SJSA1 (cell line): ENCODE results near the gene RNF7. TPM values are rescaled to one million over a fixed set of nuclear protein-coding genes. Genes with fewer than 3 reads are reported as not detected.
A peak's percentile ranks its signal among the peaks of the same experiment; 100 is the strongest.
"Not testable (repeated sequence)": the region's sequence is repeated elsewhere in the genome, so short reads cannot be mapped to it uniquely, and the experiment has no call there.

Source experiments
- DNase-seq, 2 experiments: peaks; one replicate each; pipeline ENCODE4 v3.0.0-alpha.2; 2015 to 2020; ENCODE audit warnings: low spot score in 2 of 2, low read depth in 1 of 2
- H3K27ac ChIP-seq: fragments of 250-450 bp; sonication (Bioruptor Pico); 2 replicates; pipeline ENCODE4 v1.5.1; 2020; ENCODE audit warnings: mild to moderate bottlenecking, moderate library complexity
- H3K27me3 ChIP-seq: fragments of 250-450 bp; sonication (Bioruptor Pico); replicated peaks from 2 replicates; pipeline ENCODE4 v1.5.1; 2020; ENCODE audit warnings: mild to moderate bottlenecking, moderate library complexity
- H3K36me3 ChIP-seq: fragments of 250-450 bp; sonication (Bioruptor Pico); 2 replicates; pipeline ENCODE4 v1.5.1; 2020; ENCODE audit warnings: mild to moderate bottlenecking
- H3K4me1 ChIP-seq: fragments of 250-450 bp; sonication (Bioruptor Pico); replicated peaks from 2 replicates; pipeline ENCODE4 v1.6.1; 2021; ENCODE audit warnings: mild to moderate bottlenecking
- H3K4me3 ChIP-seq: fragments of 250-450 bp; sonication (Bioruptor Pico); 2 replicates; pipeline ENCODE4 v1.5.1; 2020; ENCODE audit warnings: mild to moderate bottlenecking
- H3K9me3 ChIP-seq: fragments of 250-450 bp; sonication (Bioruptor Pico); replicated peaks from 2 replicates; pipeline ENCODE4 v1.5.1; 2020; ENCODE audit warnings: mild to moderate bottlenecking
- total RNA-seq: library from RNA; depleted of rRNA; stranded (reverse); fragments of >200 nt; shearing (Covaris generic); gene quantifications from 2 replicates; pipeline ENCODE4 v1.2.3, GENCODE V29; 2014; rRNA removed

Gene RNF7
- total RNA-seq: 135 and 150 TPM in 2 replicates

DNA sequence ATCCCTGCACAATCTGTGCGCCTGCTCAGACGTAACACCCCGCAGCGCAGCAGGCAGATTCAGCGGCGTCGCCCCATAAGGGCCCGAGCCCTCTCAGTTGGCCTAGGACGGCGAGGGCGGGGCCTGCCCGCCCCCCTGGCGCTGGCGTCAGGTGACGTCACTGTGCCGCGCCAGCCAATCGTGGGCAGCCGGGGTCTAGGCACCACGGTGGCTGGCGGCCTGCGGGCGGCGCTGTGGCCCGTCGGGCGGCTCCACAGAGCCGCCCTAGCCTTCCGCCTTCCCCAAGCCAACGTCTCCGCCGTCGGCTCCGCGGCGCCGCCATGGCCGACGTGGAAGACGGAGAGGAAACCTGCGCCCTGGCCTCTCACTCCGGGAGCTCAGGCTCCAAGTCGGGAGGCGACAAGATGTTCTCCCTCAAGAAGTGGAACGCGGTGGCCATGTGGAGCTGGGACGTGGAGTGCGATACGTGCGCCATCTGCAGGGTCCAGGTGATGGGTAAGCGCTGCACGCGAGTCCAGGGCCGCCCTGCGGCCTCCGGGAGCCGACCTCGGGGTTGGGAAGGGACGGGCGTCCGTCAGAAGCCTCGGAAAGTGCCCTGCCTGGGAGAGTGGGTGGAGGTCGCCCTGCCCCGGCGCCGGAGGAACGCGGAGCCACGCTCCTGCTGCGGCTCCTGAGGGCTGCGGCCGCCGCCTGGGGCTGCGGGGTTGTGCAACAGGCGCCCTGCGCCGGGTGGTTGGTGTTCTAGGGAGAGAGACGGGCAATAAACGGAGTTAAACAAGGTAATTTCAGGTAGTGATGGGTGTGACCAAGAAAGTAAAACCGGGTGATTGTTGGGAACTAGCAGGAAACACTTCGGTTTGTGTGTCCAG, at the start of gene RNF7:
RNF7 (plus strand) TSS at position 277 of the 869 bp plus-strand sequence; CDS start at position 321, 44 bp downstream.
- DNase-seq: peak; percentile 93 to 97
- Histone ChIP-seq H3K27me3 (no peaks in the 10 kb centered on the region), H3K4me3 (peak within 1 kb of the TSS; percentile 83), H3K9me3 (no peaks in the 10 kb centered on the region), H3K27ac (peak within 1 kb of the TSS; percentile 67), H3K36me3 (peaks cover 36% of the 10 kb centered on the region), H3K4me1 (peaks cover 26% of the 10 kb centered on the region)

DNA sequence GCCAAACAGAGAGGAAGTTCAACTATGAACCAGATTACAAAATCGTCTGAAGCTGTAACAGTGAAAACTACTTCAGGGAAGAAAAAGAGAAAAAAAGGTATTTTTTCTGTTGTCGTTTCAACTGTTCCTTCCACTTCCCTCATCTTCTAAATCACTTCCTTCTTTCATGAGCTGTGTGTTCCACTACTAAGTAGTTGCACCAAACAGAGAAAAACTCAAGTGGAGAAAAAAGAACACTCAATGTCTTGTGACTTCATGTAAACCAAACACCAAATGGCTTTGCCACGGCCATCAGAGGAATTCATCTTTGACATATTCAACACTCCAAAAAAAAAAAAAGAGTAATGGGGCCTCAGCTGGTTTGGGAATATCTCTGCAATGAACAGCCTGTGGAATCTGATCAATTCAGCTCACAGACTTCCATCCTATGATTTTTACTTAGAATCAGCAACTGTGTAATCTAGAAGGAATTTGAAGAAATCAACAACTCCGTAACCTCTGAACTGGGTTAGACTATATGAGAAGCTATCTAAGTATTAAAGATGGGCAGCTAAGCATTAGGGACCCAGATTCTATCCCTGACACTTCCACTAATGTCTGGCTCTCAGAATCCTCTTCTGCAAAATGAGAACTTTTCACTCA, 47.5 kb upstream of the RNF7 start:
- H3K4me3 ChIP-seq: no peak overlapping the region
- no peaks in the 10 kb centered on the region for H3K27me3 ChIP-seq
- H3K36me3 ChIP-seq: no peaks in the 10 kb centered on the region
- no peak overlapping the region for H3K27ac ChIP-seq
- H3K4me1 ChIP-seq: peaks cover 16% of the 10 kb centered on the region
- no peak for DNase-seq
- H3K9me3 ChIP-seq: no peaks in the 10 kb centered on the region

DNA sequence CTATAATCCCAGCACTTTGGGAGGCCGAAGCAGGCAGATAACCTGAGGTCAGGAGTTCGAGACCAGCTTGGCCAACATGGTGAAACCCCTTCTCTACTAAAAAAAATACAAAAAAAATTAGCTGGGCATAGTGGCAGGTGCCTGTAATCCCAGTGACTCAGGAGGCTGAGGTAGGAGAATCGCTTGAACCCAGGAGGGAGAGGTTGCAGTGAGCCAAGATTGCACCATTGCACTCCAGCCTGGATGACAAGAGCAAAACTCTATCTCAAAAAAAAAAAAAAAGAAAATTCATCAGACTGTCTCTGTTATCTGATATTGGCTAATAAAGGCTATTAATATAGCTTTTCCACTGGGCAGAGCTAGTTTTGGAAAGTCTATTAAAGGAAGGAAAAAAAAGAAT, 46.6 kb upstream of the RNF7 start:
- H3K9me3 ChIP-seq, H3K36me3 ChIP-seq, H3K4me3 ChIP-seq, H3K27ac ChIP-seq, H3K27me3 ChIP-seq, DNase-seq: not testable (repeated sequence)
- H3K4me1 ChIP-seq: peaks cover 19% of the 10 kb centered on the region

DNA sequence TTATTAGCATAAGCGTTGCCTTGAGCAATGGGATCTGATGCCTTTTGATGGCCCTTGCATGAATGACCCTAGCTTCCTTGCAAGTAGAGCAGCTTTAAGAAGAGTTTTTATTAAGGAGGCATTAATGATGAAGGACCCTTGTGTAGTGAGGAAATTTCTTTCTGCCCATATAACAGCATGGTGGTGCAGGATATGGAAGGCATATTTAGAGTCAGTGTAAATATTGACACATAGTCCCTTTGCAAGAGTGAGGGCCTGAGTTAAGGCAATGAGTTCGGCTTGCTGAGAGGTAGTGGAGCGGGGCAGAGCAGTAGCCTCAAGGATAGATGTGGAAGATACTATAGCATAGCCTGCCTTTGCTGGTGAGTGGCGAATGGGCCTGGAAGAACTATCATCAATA, 45.1 kb upstream of the RNF7 start:
- not testable (repeated sequence) for H3K9me3 ChIP-seq

DNA sequence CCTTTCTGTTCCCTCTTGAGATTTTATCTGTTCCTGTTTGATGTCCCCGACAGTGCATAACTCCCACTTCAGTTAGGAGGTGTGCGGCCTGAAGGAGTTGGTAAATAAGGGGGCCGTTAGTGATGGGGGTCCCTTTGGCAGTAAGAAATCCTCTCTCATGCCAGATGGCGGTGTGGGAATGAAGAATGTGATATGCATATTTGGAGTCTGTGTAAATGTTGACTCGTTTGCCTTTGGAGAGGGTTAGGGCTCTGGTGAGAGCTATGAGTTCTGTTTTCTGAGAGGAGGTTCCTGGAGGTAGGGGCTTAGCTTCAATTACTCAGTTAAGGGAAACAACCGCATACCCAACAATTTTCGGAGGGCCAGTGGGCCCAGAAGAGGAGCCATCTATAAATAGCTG, 38.8 kb upstream of the RNF7 start:
- Histone ChIP-seq H3K4me3 (no peak overlapping the region), H3K27ac (no peak overlapping the region), H3K4me1 (peaks cover 22% of the 10 kb centered on the region), H3K36me3 (no peaks in the 10 kb centered on the region), H3K9me3 (no peaks in the 10 kb centered on the region), H3K27me3 (no peaks in the 10 kb centered on the region)
- DNase-seq: no peak

More for the DNA sequence above, 45.1 kb upstream of the RNF7 start:
- not testable (repeated sequence) for H3K36me3 ChIP-seq, DNase-seq, H3K4me3 ChIP-seq, H3K27me3 ChIP-seq, H3K27ac ChIP-seq
- peaks cover 22% of the 10 kb centered on the region for H3K4me1 ChIP-seq

DNA sequence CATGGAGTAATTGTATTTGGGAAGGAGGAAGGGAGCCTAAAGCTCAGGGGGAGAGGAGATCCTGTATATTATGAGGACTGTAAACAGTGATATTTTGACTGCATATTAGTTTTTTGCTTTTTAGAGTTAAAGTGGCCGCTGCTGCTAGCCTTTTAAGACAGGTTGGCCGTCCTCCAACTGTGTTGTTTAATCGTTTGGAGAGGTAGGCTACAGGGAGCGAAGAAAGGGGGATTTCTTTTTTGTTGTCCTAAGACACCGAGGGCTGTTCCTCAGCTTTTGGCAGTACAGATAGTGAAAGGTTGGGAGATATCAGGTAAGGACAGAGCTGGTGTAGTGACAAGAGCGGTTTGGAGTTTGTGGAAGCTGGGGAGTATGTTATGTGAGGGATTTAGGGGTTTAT, 38.2 kb upstream of the RNF7 start:
- no peaks in the 10 kb centered on the region for H3K9me3 ChIP-seq
- no peak overlapping the region for H3K4me3 ChIP-seq
- peaks cover 22% of the 10 kb centered on the region for H3K4me1 ChIP-seq
- H3K27me3 ChIP-seq: no peaks in the 10 kb centered on the region
- H3K36me3 ChIP-seq: no peaks in the 10 kb centered on the region
- H3K27ac ChIP-seq: no peak overlapping the region
- no peak for DNase-seq

DNA sequence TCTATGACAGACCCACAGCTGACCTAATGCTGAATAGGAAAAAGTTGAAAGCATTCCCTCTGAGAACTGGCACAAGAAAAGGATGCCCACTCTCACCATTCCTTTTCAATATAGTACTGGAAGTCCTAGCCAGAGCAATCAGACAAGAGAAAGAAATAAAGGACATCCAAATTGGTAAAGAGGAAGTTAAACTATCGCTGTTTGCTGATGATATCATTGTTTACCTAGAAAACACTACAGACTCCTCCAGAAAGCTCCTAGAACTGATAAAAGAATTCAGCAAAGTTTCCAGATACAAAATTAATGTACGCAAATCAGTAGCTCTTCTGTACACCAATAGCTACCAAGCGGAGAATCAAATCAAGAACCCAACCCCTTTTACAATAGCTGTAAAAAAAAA, 34.7 kb upstream of the RNF7 start:
- H3K27me3 ChIP-seq, H3K36me3 ChIP-seq, DNase-seq, H3K27ac ChIP-seq, H3K9me3 ChIP-seq, H3K4me3 ChIP-seq: not testable (repeated sequence)
- peaks cover 22% of the 10 kb centered on the region for H3K4me1 ChIP-seq

DNA sequence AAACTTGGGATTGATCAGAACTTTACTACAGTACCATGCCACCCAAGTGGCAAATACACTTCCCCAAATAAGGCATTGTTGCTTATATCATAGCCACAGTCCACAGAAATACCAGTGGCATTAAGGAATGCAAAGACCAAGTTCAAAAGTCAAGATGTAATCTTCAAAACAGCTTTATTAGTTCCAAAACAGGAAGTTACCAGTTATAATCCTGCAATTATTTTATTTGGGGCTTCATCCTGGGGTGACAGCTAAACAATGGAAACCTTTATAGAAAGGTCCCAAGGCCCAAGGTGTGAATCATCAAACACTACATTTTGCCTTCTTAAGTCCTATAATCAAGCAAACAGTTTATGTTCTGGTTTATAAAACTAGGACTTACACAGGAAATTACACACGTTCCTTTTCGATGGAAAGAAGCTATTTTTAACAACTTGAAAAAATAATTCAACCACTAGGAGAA, 30.3 kb upstream of the RNF7 start:
- H3K9me3 ChIP-seq: no peaks in the 10 kb centered on the region
- no peaks in the 10 kb centered on the region for H3K27me3 ChIP-seq
- DNase-seq: peak; percentile 67 to 92
- no peak overlapping the region for H3K4me3 ChIP-seq
- peaks cover 51% of the 10 kb centered on the region for H3K4me1 ChIP-seq
- H3K36me3 ChIP-seq: no peaks in the 10 kb centered on the region
- H3K27ac ChIP-seq: peak overlapping the region; percentile 73

DNA sequence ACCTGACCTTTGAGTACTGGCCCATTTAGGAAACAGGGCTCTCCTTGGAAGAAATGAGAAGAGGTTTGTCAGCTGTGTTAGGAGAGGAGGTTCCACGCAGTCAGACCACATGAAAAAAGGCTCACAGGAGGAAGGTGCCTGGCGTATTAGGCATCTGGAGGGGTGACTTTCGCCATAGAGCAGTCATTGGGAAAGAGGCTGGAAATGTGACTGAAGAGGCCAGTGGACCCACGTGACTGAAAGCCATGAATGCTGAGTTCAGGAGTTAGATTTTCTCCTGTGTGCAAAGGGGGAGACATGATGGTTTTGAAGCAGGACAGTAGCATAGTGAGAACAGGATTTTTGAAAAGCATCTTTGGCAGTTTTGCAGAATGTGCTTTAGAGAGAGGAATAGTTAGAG, 29.7 kb upstream of the RNF7 start:
- peak overlapping the region; percentile 73 for H3K27ac ChIP-seq
- peaks cover 51% of the 10 kb centered on the region for H3K4me1 ChIP-seq
- H3K9me3 ChIP-seq: no peaks in the 10 kb centered on the region
- no peaks in the 10 kb centered on the region for H3K27me3 ChIP-seq
- DNase-seq: no peak
- no peaks in the 10 kb centered on the region for H3K36me3 ChIP-seq
- no peak overlapping the region for H3K4me3 ChIP-seq

DNA sequence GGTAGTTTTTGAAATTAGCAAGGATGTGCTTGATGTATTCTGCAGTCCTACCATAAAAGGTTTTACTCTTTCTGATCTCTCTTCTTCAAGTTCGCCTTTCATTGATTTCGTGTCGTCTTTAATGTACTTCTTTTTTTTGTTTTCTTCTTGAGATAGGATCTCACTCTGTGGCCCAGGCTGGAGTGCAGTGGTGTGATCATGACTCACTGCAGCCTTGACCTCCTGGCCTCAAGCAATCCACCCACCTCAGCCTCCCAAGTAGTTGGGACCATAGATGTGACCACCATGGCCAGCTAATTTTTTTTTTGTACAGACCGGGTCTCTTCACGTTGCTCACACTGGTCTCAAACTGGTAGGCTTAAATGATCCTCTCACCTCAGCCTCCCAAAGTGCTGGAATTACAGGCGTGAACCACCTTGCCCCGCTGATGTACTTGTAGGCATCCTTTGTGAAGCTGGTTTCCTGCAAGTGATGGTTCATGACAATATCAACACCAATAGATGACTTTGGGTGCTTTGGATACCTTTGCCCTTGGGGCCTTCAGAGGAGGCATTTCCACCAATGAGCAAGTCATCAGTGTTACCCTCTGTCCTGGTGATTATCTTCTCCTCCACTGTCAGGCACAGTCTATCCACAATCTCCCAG, 28.9 kb upstream of the RNF7 start:
- H3K27me3 ChIP-seq: no peaks in the 10 kb centered on the region
- peak in 1 of 2 experiments; percentile 28 for DNase-seq

DNA sequence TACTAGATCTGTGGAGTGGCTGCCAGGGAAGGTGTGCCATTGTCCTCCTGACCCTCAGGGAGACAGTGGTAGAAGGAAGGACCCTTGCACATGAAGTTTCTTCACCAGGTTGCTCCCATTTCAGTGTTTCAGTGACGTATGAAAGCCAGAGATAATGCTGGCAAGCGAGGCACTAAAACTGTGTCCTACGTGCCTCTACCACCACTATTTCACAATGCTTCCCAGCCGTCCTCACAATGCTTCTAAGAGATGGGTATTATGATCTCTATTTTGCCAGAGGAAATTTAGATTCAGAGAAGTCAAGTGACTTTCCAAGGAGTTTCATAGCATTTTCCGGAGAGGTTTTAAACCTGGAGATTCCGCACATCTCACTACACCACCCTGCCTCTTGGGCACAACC, 28.0 kb upstream of the RNF7 start:
- H3K9me3 ChIP-seq: no peaks in the 10 kb centered on the region
- H3K4me1 ChIP-seq: peaks cover 51% of the 10 kb centered on the region
- peak overlapping the region; percentile 6; the same call in 1 of the 2 replicates for H3K27ac ChIP-seq
- no peaks in the 10 kb centered on the region for H3K36me3 ChIP-seq
- H3K4me3 ChIP-seq: no peak overlapping the region
- H3K27me3 ChIP-seq: no peaks in the 10 kb centered on the region
- no peak for DNase-seq

More for the DNA sequence above, 28.9 kb upstream of the RNF7 start:
- Histone ChIP-seq H3K9me3 (no peaks in the 10 kb centered on the region), H3K27ac (peak overlapping the region; percentile 73), H3K4me1 (peaks cover 51% of the 10 kb centered on the region), H3K4me3 (no peak overlapping the region), H3K36me3 (no peaks in the 10 kb centered on the region)

DNA sequence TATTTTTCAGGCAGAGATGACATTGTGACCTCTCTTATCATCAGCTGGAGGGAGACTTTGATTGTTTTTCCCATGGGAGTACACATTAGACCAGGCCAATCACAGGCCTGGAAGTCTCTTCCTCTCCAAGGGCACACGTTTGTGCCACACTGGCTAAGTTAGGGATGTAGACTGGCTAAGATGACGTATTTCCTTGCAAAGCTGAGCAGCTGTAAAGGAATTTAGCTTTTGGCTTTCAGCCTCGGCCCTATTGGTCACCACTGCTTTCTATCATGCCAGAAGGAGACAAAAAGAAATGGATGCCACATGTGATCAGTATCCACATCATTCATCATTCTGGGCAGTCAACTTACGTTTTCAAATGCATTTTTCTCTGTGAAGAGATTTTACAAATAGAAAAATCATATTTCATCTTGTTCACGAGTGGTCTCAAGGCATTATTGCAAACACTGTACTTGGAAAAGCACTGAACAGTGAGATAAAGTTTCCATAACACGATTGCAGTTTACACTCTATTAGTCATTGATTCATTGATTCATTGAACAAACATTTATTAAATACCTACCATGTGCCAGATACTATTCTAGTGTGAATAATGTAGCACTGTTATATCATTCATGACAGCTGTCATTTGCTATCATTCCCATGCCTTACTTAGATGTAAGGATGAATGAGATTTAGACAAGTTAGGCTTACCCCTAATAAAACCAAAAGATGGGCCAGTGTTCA, 27.0 kb upstream of the RNF7 start:
- no peaks in the 10 kb centered on the region for H3K27me3 ChIP-seq
- H3K4me3 ChIP-seq: no peak overlapping the region
- H3K36me3 ChIP-seq: no peaks in the 10 kb centered on the region
- peak overlapping the region; percentile 6 for H3K27ac ChIP-seq
- DNase-seq: peak in 1 of 2 experiments; percentile 43
- peaks cover 51% of the 10 kb centered on the region for H3K4me1 ChIP-seq
- no peaks in the 10 kb centered on the region for H3K9me3 ChIP-seq

DNA sequence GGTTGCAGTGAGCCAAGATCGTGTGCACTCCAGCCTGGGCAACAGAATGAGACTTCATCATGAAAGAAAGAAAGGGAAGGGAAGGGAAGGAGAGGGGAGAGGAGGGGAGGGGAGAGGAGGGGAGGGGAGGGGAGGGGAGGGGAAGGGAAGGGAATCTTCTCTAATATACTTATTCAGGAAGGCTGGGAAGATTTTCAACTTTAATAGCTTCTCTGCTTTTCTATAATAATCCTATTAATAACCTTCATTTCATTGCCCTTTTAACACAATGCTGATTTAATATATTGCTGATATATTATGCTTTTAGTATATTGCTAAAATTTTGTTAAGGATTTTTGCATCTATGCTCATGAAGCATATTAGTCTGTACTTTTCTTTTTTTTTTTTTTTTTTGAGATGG, 23.4 kb upstream of the RNF7 start:
- Histone ChIP-seq H3K27me3 (no peaks in the 10 kb centered on the region), H3K4me3 (no peak overlapping the region), H3K36me3 (no peaks in the 10 kb centered on the region), H3K27ac (no peak overlapping the region), H3K9me3 (no peaks in the 10 kb centered on the region), H3K4me1 (peaks cover 20% of the 10 kb centered on the region)
- DNase-seq: no peak
